ENCODE results near the gene EFCAB6. TPM values are rescaled to one million over a fixed set of nuclear protein-coding genes. Genes with fewer than 3 reads are reported as not detected.

Gene EFCAB6
- total and polyA plus RNA-seq, 10 donors: 0.07 to 2.8 (median 0.78) TPM

- DNase-seq: no peak
- Histone ChIP-seq H3K4me1 (no peaks in the 10 kb centered on the region), H3K9me3 (peaks cover 0 to 10% (median 4%) of the 10 kb centered on the region in 8 donors), H3K36me3 (no peaks in the 10 kb centered on the region), H3K4me3 (no peak overlapping the region), H3K27me3 (replicated peaks in 1 of 7) (no peaks in the 10 kb centered on the region), H3K27ac (no peak overlapping the region)
- WGBS, 5 donors: 74 to 90% (median 89%) methylated on average over 3 of the region's 3 CpGs
- no peak for TF ChIP-seq POLR2AphosphoS5 (IDR thresholded peaks at IDR 0.05)
- TF ChIP-seq, protein P1, sequence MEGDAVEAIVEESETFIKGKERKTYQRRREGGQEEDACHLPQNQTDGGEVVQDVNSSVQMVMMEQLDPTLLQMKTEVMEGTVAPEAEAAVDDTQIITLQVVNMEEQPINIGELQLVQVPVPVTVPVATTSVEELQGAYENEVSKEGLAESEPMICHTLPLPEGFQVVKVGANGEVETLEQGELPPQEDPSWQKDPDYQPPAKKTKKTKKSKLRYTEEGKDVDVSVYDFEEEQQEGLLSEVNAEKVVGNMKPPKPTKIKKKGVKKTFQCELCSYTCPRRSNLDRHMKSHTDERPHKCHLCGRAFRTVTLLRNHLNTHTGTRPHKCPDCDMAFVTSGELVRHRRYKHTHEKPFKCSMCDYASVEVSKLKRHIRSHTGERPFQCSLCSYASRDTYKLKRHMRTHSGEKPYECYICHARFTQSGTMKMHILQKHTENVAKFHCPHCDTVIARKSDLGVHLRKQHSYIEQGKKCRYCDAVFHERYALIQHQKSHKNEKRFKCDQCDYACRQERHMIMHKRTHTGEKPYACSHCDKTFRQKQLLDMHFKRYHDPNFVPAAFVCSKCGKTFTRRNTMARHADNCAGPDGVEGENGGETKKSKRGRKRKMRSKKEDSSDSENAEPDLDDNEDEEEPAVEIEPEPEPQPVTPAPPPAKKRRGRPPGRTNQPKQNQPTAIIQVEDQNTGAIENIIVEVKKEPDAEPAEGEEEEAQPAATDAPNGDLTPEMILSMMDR (IDR thresholded peaks at IDR 0.05 in 8 of 11, conservative IDR thresholded peaks at IDR 0.05 in 3 of 11): no peak
- no peak for TF ChIP-seq POLR2A (IDR thresholded peaks at IDR 0.05)
- intact Hi-C loops (cut with DNase I; ENCODE audit: low total_unique reads): no loop called here
Observed at GRCh38 chr22:43697894-43698293, 114.2 kb downstream of the EFCAB6 start.

DNA sequence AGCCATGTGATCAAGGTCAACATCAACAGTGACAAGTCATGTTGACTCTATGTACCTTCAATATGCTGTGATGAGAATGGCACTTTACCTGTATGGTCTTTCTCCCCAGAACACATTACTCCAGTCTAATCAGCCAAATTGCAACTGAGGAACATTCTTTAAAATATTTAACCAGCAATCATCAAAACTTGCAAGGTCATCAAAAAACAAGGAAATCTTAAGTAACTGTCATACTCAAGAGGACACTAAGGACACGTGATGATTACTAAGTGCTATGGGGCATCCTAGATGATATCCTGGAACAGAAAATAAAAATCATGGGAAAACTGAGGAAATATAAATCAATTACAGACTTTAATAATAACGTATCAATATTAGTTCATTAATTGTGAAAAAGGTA lies 118.9 kb downstream of the EFCAB6 start:
- no peak overlapping the region for H3K4me3 ChIP-seq
- no peak for DNase-seq
- no peak overlapping the region for H3K27ac ChIP-seq
- TF ChIP-seq POLR2A (IDR thresholded peaks at IDR 0.05): no peak
- TF ChIP-seq POLR2AphosphoS5 (IDR thresholded peaks at IDR 0.05): no peak
- TF ChIP-seq, protein P1 (IDR thresholded peaks at IDR 0.05 in 8 of 11, conservative IDR thresholded peaks at IDR 0.05 in 3 of 11): no peak
- H3K27me3 ChIP-seq (replicated peaks in 1 of 7): no peaks in the 10 kb centered on the region
- H3K36me3 ChIP-seq: no peaks in the 10 kb centered on the region
- intact Hi-C loops (cut with DNase I; ENCODE audit: low total_unique reads): no loop called here
- H3K9me3 ChIP-seq: peaks cover 0 to 17% (median 0%) of the 10 kb centered on the region in 8 donors
- WGBS, 5 donors: 72 to 88% (median 84%) methylated on average over 2 of the region's 2 CpGs
- H3K4me1 ChIP-seq: no peaks in the 10 kb centered on the region

DNA sequence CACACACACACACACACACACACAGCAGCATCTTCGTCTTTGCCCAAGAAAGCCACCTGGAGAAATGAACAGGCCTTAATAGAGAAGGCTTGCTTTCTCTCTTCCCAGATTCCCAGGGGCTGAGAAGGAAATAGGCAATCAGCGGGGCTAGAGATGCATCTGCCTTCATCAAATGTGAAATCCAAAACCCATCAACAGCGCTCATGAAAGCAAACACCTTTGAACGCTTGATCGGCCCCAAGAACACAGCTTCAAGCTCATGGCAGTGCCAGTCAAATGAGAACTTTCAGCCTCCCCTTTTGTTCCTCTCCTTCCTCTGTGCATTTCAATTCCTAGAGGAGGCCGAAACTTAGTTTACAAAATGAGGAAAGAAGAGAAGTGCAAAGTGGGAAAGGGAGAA lies 122.7 kb downstream of the EFCAB6 start:
- no peak overlapping the region for H3K4me3 ChIP-seq
- WGBS, 5 donors: 76 to 95% (median 90%) methylated on average over 6 of the region's 6 CpGs
- no peaks in the 10 kb centered on the region for H3K36me3 ChIP-seq

DNA sequence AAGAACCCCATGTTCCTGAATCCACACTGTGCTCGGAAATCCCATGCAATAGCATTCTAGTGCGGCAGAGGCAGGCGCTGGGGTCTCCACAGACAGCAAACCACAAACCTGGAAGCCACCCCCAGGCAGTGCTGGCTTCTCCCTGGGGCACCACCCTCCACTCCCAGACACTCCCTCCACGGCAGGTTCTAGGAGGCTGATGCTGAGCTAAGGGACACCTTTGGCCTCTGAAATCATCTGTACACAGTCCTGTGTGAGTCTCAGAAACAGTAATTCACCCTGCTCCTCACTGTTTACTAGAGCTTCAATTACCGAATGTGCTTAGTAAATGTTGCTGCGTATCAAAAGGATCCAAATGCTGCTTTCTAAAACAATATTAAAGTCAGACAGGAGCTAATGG lies 129.3 kb downstream of the EFCAB6 start:
- WGBS, 5 donors: 85 to 94% (median 86%) methylated on average over 6 of the region's 6 CpGs

More for the DNA sequence above, 122.7 kb downstream of the EFCAB6 start:
- Histone ChIP-seq H3K27me3 (replicated peaks in 1 of 7) (peaks cover 0 to 6% (median 0%) of the 10 kb centered on the region in 7 donors), H3K9me3 (peaks cover 0 to 17% (median 0%) of the 10 kb centered on the region in 8 donors), H3K4me1 (no peaks in the 10 kb centered on the region), H3K27ac (no peak overlapping the region)
- intact Hi-C loops (cut with DNase I; ENCODE audit: low total_unique reads): no loop called here
- TF ChIP-seq, protein P1 (IDR thresholded peaks at IDR 0.05 in 8 of 11, conservative IDR thresholded peaks at IDR 0.05 in 3 of 11): no peak
- TF ChIP-seq POLR2A (IDR thresholded peaks at IDR 0.05): no peak
- TF ChIP-seq POLR2AphosphoS5 (IDR thresholded peaks at IDR 0.05): no peak
- DNase-seq: no peak

More for the DNA sequence above, 129.3 kb downstream of the EFCAB6 start:
- TF ChIP-seq POLR2AphosphoS5 (IDR thresholded peaks at IDR 0.05): no peak
- TF ChIP-seq, protein P1 (IDR thresholded peaks at IDR 0.05 in 8 of 11, conservative IDR thresholded peaks at IDR 0.05 in 3 of 11): no peak
- TF ChIP-seq POLR2A (IDR thresholded peaks at IDR 0.05): no peak
- intact Hi-C loops (cut with DNase I; ENCODE audit: low total_unique reads): no loop called here
- H3K36me3 ChIP-seq: no peaks in the 10 kb centered on the region
- peaks cover 0 to 15% (median 10%) of the 10 kb centered on the region in 8 donors for H3K9me3 ChIP-seq
- no peak overlapping the region for H3K27ac ChIP-seq
- no peaks in the 10 kb centered on the region for H3K4me1 ChIP-seq
- DNase-seq: no peak
- H3K27me3 ChIP-seq (replicated peaks in 1 of 7): peaks cover 0 to 2% (median 0%) of the 10 kb centered on the region in 7 donors
- H3K4me3 ChIP-seq: no peak overlapping the region
